ENCODE results near the gene FADS6. TPM values are rescaled to one million over a fixed set of nuclear protein-coding genes. Genes with fewer than 3 reads are reported as not detected.

Gene FADS6
- polyA plus RNA-seq, 4 donors: 2.5 to 27.3 (median 25.7) TPM

- H3K4me1 ChIP-seq (ENCODE audit: control insufficient read depth in 3 of 3, insufficient read depth in 2 of 3, low read depth in 1 of 3, low read length in 2 of 3): peaks cover 0 to 6% (median 0%) of the 10 kb centered on the region in 3 donors
- no peak overlapping the region for H3K4me3 ChIP-seq (ENCODE audit: low read depth in 1 of 3, low read length in 3 of 3)
- no peak overlapping the region for H3K27ac ChIP-seq (ENCODE audit: low read depth in 1 of 3, low read length in 2 of 3)
- no peaks in the 10 kb centered on the region for H3K27me3 ChIP-seq (ENCODE audit: control insufficient read depth in 3 of 3, insufficient read depth in 3 of 3, low read length in 3 of 3)
- no peaks in the 10 kb centered on the region for H3K9me3 ChIP-seq (ENCODE audit: control insufficient read depth in 2 of 2, insufficient read depth in 1 of 2, low read depth in 1 of 2, low read length in 1 of 2)
- peaks cover 0 to 50% (median 0%) of the 10 kb centered on the region in 3 donors for H3K36me3 ChIP-seq (ENCODE audit: control insufficient read depth in 3 of 3, insufficient read depth in 2 of 3, low read depth in 1 of 3, low read length in 3 of 3)
- 32 to 78% (median 71%) methylated on average over 9 of the region's 9 CpGs for WGBS, 3 donors
- DNase-seq: peak; percentile 7 to 18
- FAIRE-seq: no peak
Measured at GRCh38 chr17:74832421-74832820, 61.0 kb downstream of the FADS6 start.

DNA sequence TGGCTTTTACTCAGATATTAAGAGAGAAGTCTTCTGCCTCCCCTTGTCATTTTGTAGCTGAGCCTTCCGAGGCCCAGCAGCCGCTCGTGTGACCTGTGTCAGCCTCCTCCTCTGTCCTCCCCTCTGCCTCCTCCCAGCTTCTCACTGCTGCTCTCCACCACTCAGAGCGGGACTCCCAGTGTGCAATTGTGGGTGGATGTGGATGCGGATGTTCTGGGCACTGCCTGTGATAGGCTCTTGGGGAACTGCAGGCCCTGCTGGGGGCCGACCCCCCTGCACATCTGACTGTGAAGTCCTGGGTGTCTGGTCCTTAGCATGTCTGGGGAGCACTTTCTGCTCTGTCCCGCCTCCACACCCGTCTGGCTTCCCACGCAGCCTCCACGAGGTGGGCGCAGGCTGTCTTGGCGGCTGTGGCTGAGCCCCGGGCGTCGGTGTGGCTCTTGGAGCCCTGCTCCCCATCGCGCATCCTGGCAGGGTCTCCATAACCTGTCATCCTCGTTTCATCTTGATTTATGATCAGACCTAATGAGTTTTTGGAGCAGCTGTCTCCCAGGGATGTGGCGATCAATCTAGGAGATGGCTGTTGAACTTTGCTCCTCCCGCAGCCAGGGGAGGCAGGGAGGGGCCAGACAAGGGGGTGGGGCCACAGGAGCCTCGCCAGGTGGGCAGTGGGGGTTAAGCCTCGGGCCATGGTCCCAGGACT is 61.8 kb downstream of the FADS6 start:
- peak; percentile 35 to 58 for DNase-seq
- peaks cover 0 to 45% (median 0%) of the 10 kb centered on the region in 3 donors for H3K36me3 ChIP-seq (ENCODE audit: control insufficient read depth in 3 of 3, insufficient read depth in 2 of 3, low read depth in 1 of 3, low read length in 3 of 3)
- H3K27ac ChIP-seq (ENCODE audit: low read depth in 1 of 3, low read length in 2 of 3): no peak overlapping the region
- no peaks in the 10 kb centered on the region for H3K27me3 ChIP-seq (ENCODE audit: control insufficient read depth in 3 of 3, insufficient read depth in 3 of 3, low read length in 3 of 3)
- H3K4me1 ChIP-seq (ENCODE audit: control insufficient read depth in 3 of 3, insufficient read depth in 2 of 3, low read depth in 1 of 3, low read length in 2 of 3): peaks cover 0 to 6% (median 0%) of the 10 kb centered on the region in 3 donors
- 28 to 65% (median 32%) methylated on average over 21 to 22 of the region's 22 CpGs for WGBS, 3 donors
- H3K9me3 ChIP-seq (ENCODE audit: control insufficient read depth in 2 of 2, insufficient read depth in 1 of 2, low read depth in 1 of 2, low read length in 1 of 2): no peaks in the 10 kb centered on the region
- no peak overlapping the region for H3K4me3 ChIP-seq (ENCODE audit: low read depth in 1 of 3, low read length in 3 of 3)
- no peak for FAIRE-seq

DNA sequence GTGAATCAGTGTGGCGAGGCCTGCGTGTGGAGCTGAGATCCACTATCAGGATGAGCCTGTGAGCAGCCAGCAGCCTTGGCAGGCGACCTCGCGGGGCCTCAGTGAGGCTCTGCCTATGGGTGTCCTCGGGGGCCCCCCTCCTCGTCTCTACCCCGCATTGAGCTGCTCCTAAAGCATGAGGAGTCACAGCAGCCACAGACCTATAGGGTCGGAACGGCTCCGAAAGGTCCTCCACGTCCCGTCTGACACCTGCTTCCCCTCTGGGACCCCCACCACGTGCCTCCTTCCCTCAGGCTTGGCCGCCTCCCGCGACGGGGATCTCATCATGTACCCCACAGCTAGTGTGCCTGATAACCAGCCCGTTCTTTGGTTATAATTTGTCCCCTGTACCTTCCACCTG is 62.6 kb downstream of the FADS6 start:
- Histone ChIP-seq H3K27me3 (ENCODE audit: control insufficient read depth in 3 of 3, insufficient read depth in 3 of 3, low read length in 3 of 3) (no peaks in the 10 kb centered on the region), H3K27ac (ENCODE audit: low read depth in 1 of 3, low read length in 2 of 3) (no peak overlapping the region), H3K4me1 (ENCODE audit: control insufficient read depth in 3 of 3, insufficient read depth in 2 of 3, low read depth in 1 of 3, low read length in 2 of 3) (peaks cover 0 to 7% (median 0%) of the 10 kb centered on the region in 3 donors), H3K36me3 (ENCODE audit: control insufficient read depth in 3 of 3, insufficient read depth in 2 of 3, low read depth in 1 of 3, low read length in 3 of 3) (peaks cover 0 to 45% (median 0%) of the 10 kb centered on the region in 3 donors), H3K9me3 (ENCODE audit: control insufficient read depth in 2 of 2, insufficient read depth in 1 of 2, low read depth in 1 of 2, low read length in 1 of 2) (no peaks in the 10 kb centered on the region), H3K4me3 (ENCODE audit: low read depth in 1 of 3, low read length in 3 of 3) (no peak overlapping the region)
- DNase-seq (no peak), FAIRE-seq (no peak)
- 84 to 90% (median 87%) methylated on average over 17 to 19 of the region's 19 CpGs for WGBS, 3 donors

GRCh38 chr17:74827800-74828199 is 65.6 kb downstream of the FADS6 start:
- H3K4me1 ChIP-seq (ENCODE audit: control insufficient read depth in 3 of 3, insufficient read depth in 2 of 3, low read depth in 1 of 3, low read length in 2 of 3): peaks cover 0 to 11% (median 0%) of the 10 kb centered on the region in 3 donors
- 90 to 93% (median 91%) methylated on average over 11 of the region's 11 CpGs for WGBS, 3 donors
- DNase-seq (no peak), FAIRE-seq (no peak)
- peaks cover 0 to 59% (median 2%) of the 10 kb centered on the region in 3 donors for H3K36me3 ChIP-seq (ENCODE audit: control insufficient read depth in 3 of 3, insufficient read depth in 2 of 3, low read depth in 1 of 3, low read length in 3 of 3)
- no peak overlapping the region for H3K27ac ChIP-seq (ENCODE audit: low read depth in 1 of 3, low read length in 2 of 3)
- no peak overlapping the region for H3K4me3 ChIP-seq (ENCODE audit: low read depth in 1 of 3, low read length in 3 of 3)
- H3K27me3 ChIP-seq (ENCODE audit: control insufficient read depth in 3 of 3, insufficient read depth in 3 of 3, low read length in 3 of 3): no peaks in the 10 kb centered on the region
- no peaks in the 10 kb centered on the region for H3K9me3 ChIP-seq (ENCODE audit: control insufficient read depth in 2 of 2, insufficient read depth in 1 of 2, low read depth in 1 of 2, low read length in 1 of 2)

Other genes with a start within 250 kb of the FADS6 start
- gene CD300LF, start 180.7 kb downstream of the FADS6 start, polyA plus RNA-seq: 1 to 10 TPM; 1.6 to 5.7 (median 2.4) TPM
- 10 to 100 TPM in 1 of 4 donors, 1 to 10 TPM in 3; 1.8 to 18.7 (median 4.1) TPM for gene RAB37, start 156.4 kb downstream of the FADS6 start, polyA plus RNA-seq
- 100 to 1,000 TPM; 231 to 592 (median 518) TPM for gene NHERF1, start 145.0 kb downstream of the FADS6 start, polyA plus RNA-seq
- gene NAT9, start 117.3 kb downstream of the FADS6 start, polyA plus RNA-seq: 10 to 100 TPM; 12.4 to 28.3 (median 22.2) TPM
- gene GRIN2C, start 33.7 kb downstream of the FADS6 start, polyA plus RNA-seq: under 1 TPM in 2 of 4 donors, not detected in 2; 0.28 to 0.37 TPM
- gene FDXR, start 20.6 kb downstream of the FADS6 start, polyA plus RNA-seq: 10 to 100 TPM in 3 of 4 donors, 1 to 10 TPM in 1; 9.2 to 16.6 (median 12.5) TPM
- 1 to 10 TPM in 1 of 4 donors, under 1 TPM in 3; 0.07 to 3.1 (median 0.63) TPM for gene USH1G, start 29.6 kb upstream of the FADS6 start, polyA plus RNA-seq
- 1 to 10 TPM in 1 of 4 donors, under 1 TPM in 3; 0.22 to 5.9 (median 0.46) TPM for gene OTOP2, start 30.6 kb upstream of the FADS6 start, polyA plus RNA-seq
- gene OTOP3, start 42.3 kb upstream of the FADS6 start, polyA plus RNA-seq: 10 to 100 TPM in 2 of 4 donors, 1 to 10 TPM in 2; 3.1 to 35.7 (median 19.1) TPM
- gene HID1, start 79.1 kb upstream of the FADS6 start, polyA plus RNA-seq: 10 to 100 TPM; 37.0 to 60.4 (median 40.6) TPM
- gene CDR2L, start 94.0 kb upstream of the FADS6 start, polyA plus RNA-seq: 10 to 100 TPM in 3 of 4 donors, 1 to 10 TPM in 1; 2.3 to 39.6 (median 27.2) TPM
- 10 to 100 TPM; 22.4 to 73.0 (median 45.7) TPM for gene MRPL58, start 119.0 kb upstream of the FADS6 start, polyA plus RNA-seq
- 100 to 1,000 TPM; 286 to 919 (median 609) TPM for gene ATP5PD, start 153.3 kb upstream of the FADS6 start, polyA plus RNA-seq
- 10 to 100 TPM; 12.3 to 18.0 (median 13.7) TPM for gene KCTD2, start 153.6 kb upstream of the FADS6 start, polyA plus RNA-seq
- gene SLC16A5, start 194.3 kb upstream of the FADS6 start, polyA plus RNA-seq: 10 to 100 TPM; 23.5 to 35.4 (median 32.2) TPM
- gene ARMC7, start 216.3 kb upstream of the FADS6 start, polyA plus RNA-seq: 10 to 100 TPM; 11.6 to 24.8 (median 18.7) TPM
- 100 to 1,000 TPM in 2 of 4 donors, 10 to 100 TPM in 2; 48.6 to 169 (median 111) TPM for gene NT5C, start 238.1 kb upstream of the FADS6 start, polyA plus RNA-seq